K562 (cell line): ENCODE measurements around the gene IFRD1. TPM values are rescaled to one million over a fixed set of nuclear protein-coding genes. Genes with fewer than 3 reads are reported as not detected.
A peak's percentile ranks its signal among the peaks of the same experiment; 100 is the strongest.

Source experiments
- ARID1B ChIP-seq: fragments of 450-650 bp; IDR thresholded peaks from 2 replicates; pipeline ENCODE4 v1.6.1; 2016; ENCODE audit warnings: antibody characterized with exemption, mild to moderate bottlenecking, inconsistent platforms
- BRF1 ChIP-seq: IDR thresholded peaks from 3 replicates; pipeline ENCODE4 v1.6.1; 2011; ENCODE audit warnings: borderline replicate concordance, mild to moderate bottlenecking; ENCODE audit not compliant: insufficient read length; ENCODE audit errors: extremely low read depth
- CBFA2T2 ChIP-seq: fragments of 450-650 bp; conservative IDR thresholded peaks from 2 replicates; pipeline ENCODE4 v1.6.1; 2017; ENCODE audit warnings: mild to moderate bottlenecking
- CBFA2T3 ChIP-seq: fragments of 450-650 bp; IDR thresholded peaks from 2 replicates; pipeline ENCODE4 v1.6.1; 2017
- CBX8 ChIP-seq: fragments of 200-600 bp; sonication (generic); IDR thresholded peaks from 2 replicates; pipeline ENCODE4 v1.6.1; 2012; ENCODE audit warnings: borderline replicate concordance, mixed run types, low read depth, mild to moderate bottlenecking, moderate library complexity, mixed read lengths, low read length, control low read depth, inconsistent platforms; ENCODE audit not compliant: poor library complexity, severe bottlenecking; ENCODE audit errors: extremely low read depth
- CTBP1 ChIP-seq: fragments of 450-650 bp; IDR thresholded peaks from 2 replicates; pipeline ENCODE4 v1.6.1; 2016; ENCODE audit warnings: borderline replicate concordance
- GATA2 ChIP-seq: sonication (generic); formaldehyde crosslinking; IDR thresholded peaks from 2 replicates; pipeline ENCODE4 v1.4.0; 2020; ENCODE audit warnings: mild to moderate bottlenecking, missing genetic modification reagents
- MECOM ChIP-seq: fragments of 250-450 bp; sonication (Bioruptor Pico); IDR thresholded peaks from 2 replicates; pipeline ENCODE4 v1.8.0; 2022; ENCODE audit warnings: inconsistent platforms
- MEF2A ChIP-seq: IDR thresholded peaks from 2 replicates; pipeline ENCODE4 v1.6.1; 2011; ENCODE audit warnings: low read depth, mild to moderate bottlenecking, low read length, moderate library complexity; ENCODE audit not compliant: control insufficient read depth
- NFE2L1 ChIP-seq: fragments of 450-650 bp; IDR thresholded peaks from 2 replicates; pipeline ENCODE4 v1.6.1; 2016; ENCODE audit warnings: missing genetic modification characterization, low read depth, mild to moderate bottlenecking, missing compliant biosample characterization, moderate library complexity, borderline replicate concordance
- NFIX ChIP-seq: fragments of 250-450 bp; sonication (Bioruptor Pico); IDR thresholded peaks from 2 replicates; pipeline ENCODE4 v1.4.0; 2020; ENCODE audit warnings: low read depth, mild to moderate bottlenecking, moderate library complexity
- RFX1 ChIP-seq: fragments of 450-650 bp; IDR thresholded peaks from 2 replicates; pipeline ENCODE4 v1.6.1; 2016; ENCODE audit warnings: mild to moderate bottlenecking, moderate library complexity
- STAG1 ChIP-seq: sonication (generic); formaldehyde crosslinking; IDR thresholded peaks from 2 replicates; pipeline ENCODE4 v1.5.0; 2020; ENCODE audit warnings: missing genetic modification reagents, borderline replicate concordance
- ZBTB7A ChIP-seq: IDR thresholded peaks from 2 replicates; pipeline ENCODE4 v1.6.1; 2011; ENCODE audit warnings: low read depth, mild to moderate bottlenecking, low read length, moderate library complexity, borderline replicate concordance; ENCODE audit not compliant: control insufficient read depth
- polyA plus RNA-seq, 8 experiments: library from polyadenylated mRNA; depleted of rRNA in 4 of 8; stranded (reverse) in 5 of 8; unstranded in 3 of 8; fragments of >200 nt; fragmentation: Nextera tagmentation in 2 of 8; fragmentation: Illumina TruSeq in 1 of 8; extraction: Ambion mirVana in 2 of 8; extraction: Trizol in 1 of 8; gene quantifications; 2 replicates each; pipeline versions ENCODE4 v1.2.1 to v1.2.3, GENCODE V29; 2011 to 2014; ENCODE audit warnings: inconsistent platforms in 1 of 8, missing spikeins in 1 of 8
- total RNA-seq, 7 experiments: library from RNA; depleted of rRNA in 6 of 7; stranded (reverse); fragments of >200 nt in 6 of 7; fragmentation: Illumina TruSeq in 2 of 7; extraction: Trizol in 2 of 7; gene quantifications; 2 replicates each; pipeline versions ENCODE4 v1.2.1 to v1.2.3, GENCODE V29; 2011 to 2021; ENCODE audit warnings: low replicate concordance in 1 of 7
- TF ChIP-seq, protein P1 (sequence below): fragments of 450-650 bp; IDR thresholded peaks from 2 replicates; pipeline ENCODE4 v1.6.1; 2017; ENCODE audit warnings: antibody characterized with exemption, mild to moderate bottlenecking
- TF ChIP-seq, protein P2 (sequence below), 2 experiments: IDR thresholded peaks; 2 replicates each; pipeline ENCODE4 v1.6.1; 2011; ENCODE audit warnings: borderline replicate concordance in 1 of 2, control low read depth in 1 of 2, low read depth in 1 of 2, low read length in 1 of 2, mild to moderate bottlenecking in 1 of 2, mixed read lengths in 1 of 2, moderate library complexity in 1 of 2; ENCODE audit not compliant: insufficient read depth in 1 of 2, insufficient read length in 1 of 2, poor library complexity in 1 of 2, severe bottlenecking in 1 of 2; ENCODE audit errors: extremely low read depth in 1 of 2
- TF ChIP-seq, protein P3 (sequence below): sonication (generic); IDR thresholded peaks from 2 replicates; pipeline ENCODE4 v1.6.1; 2016
- TF ChIP-seq, protein P4 (sequence below): fragments of 200-800 bp; sonication (Bioruptor generic); IDR thresholded peaks from 2 replicates; pipeline ENCODE4 v1.6.1; 2017; ENCODE audit warnings: missing genetic modification characterization, missing compliant biosample characterization

IFRD1 gene
- total and polyA plus RNA-seq, 9 of the 15 experiments (the other 6 are each of a cell fraction or from before 2014, with no cell fraction given), result 27.6 to 81.8 (median 68.1) TPM

DNA sequence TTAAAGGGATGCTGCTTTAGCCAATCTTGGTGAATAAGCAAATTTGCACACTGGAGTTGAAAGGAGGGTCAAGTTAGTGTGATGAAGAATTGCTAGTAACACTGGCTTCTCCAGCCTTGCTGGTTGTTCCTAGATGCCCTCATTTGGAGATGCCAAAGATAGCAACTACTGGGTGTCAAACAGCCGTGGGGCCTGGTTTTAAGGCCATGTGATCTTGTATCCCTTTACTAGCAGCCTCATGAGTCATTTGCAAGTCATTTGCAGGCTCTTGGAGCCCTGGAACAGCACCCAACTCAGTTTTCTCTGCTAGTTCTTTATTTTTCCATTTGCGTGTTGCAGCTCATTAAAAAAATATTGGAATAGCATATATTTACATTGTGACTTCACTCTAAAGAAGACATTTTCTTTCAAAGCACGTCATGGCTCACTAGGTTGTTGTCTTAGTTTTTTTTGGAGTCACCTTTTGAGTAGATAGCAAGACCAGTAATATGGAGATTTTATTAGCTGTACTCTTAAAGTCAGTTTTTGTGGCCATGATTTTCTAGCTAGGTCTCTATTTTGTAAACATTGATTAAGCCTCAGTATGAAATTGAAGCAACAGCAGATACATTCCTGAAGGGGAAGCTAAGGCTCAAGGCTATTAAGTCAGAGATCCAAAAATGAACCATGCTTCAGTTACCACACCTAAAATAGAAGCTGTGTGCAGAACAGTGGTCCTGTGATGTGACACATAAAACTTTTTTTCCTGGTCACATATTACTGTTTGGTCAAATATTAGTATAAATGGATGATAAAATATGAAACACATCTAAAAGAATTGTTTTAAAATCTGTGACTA, 31.8 kb downstream of the IFRD1 start (continued):
- TF ChIP-seq, protein P1, sequence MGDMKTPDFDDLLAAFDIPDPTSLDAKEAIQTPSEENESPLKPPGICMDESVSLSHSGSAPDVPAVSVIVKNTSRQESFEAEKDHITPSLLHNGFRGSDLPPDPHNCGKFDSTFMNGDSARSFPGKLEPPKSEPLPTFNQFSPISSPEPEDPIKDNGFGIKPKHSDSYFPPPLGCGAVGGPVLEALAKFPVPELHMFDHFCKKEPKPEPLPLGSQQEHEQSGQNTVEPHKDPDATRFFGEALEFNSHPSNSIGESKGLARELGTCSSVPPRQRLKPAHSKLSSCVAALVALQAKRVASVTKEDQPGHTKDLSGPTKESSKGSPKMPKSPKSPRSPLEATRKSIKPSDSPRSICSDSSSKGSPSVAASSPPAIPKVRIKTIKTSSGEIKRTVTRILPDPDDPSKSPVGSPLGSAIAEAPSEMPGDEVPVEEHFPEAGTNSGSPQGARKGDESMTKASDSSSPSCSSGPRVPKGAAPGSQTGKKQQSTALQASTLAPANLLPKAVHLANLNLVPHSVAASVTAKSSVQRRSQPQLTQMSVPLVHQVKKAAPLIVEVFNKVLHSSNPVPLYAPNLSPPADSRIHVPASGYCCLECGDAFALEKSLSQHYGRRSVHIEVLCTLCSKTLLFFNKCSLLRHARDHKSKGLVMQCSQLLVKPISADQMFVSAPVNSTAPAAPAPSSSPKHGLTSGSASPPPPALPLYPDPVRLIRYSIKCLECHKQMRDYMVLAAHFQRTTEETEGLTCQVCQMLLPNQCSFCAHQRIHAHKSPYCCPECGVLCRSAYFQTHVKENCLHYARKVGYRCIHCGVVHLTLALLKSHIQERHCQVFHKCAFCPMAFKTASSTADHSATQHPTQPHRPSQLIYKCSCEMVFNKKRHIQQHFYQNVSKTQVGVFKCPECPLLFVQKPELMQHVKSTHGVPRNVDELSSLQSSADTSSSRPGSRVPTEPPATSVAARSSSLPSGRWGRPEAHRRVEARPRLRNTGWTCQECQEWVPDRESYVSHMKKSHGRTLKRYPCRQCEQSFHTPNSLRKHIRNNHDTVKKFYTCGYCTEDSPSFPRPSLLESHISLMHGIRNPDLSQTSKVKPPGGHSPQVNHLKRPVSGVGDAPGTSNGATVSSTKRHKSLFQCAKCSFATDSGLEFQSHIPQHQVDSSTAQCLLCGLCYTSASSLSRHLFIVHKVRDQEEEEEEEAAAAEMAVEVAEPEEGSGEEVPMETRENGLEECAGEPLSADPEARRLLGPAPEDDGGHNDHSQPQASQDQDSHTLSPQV, result peak; percentile 22; the same call in 1 of the 2 replicates
- TF ChIP-seq NFE2L1 (no peak), RFX1 (no peak), ARID1B (peak; percentile 54), BRF1 (no peak), MECOM (CRISPR knock-in tag) (0 out of 2 replicates have a peak, but pooled peaks have one; percentile 18), CTBP1 (0 out of 2 replicates have a peak, but pooled peaks have one; percentile 23), MEF2A (no peak; the same call in 1 of the 2 replicates), CBX8 (no peak), CBFA2T2 (0 out of 2 replicates have a peak, but pooled peaks have one; percentile 2), STAG1 (CRISPR knock-in tag) (no peak), NFIX (CRISPR knock-in tag) (no peak), ZBTB7A (no peak), GATA2 (CRISPR knock-in tag) (peak; percentile 69; the same call in 1 of the 2 replicates), CBFA2T3 (0 out of 2 replicates have a peak, but pooled peaks have one; percentile 8)
- TF ChIP-seq, protein P2, sequence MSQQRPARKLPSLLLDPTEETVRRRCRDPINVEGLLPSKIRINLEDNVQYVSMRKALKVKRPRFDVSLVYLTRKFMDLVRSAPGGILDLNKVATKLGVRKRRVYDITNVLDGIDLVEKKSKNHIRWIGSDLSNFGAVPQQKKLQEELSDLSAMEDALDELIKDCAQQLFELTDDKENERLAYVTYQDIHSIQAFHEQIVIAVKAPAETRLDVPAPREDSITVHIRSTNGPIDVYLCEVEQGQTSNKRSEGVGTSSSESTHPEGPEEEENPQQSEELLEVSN (IDR thresholded peaks at IDR 0.05; ENCODE audit: borderline replicate concordance in 1 of 2, extremely low read depth in 1 of 2, insufficient read depth in 1 of 2, insufficient read length in 1 of 2, low read depth in 1 of 2, low read length in 1 of 2, poor library complexity in 1 of 2, severe bottlenecking in 1 of 2), result peak; percentile 32 to 58
- TF ChIP-seq, protein P3, sequence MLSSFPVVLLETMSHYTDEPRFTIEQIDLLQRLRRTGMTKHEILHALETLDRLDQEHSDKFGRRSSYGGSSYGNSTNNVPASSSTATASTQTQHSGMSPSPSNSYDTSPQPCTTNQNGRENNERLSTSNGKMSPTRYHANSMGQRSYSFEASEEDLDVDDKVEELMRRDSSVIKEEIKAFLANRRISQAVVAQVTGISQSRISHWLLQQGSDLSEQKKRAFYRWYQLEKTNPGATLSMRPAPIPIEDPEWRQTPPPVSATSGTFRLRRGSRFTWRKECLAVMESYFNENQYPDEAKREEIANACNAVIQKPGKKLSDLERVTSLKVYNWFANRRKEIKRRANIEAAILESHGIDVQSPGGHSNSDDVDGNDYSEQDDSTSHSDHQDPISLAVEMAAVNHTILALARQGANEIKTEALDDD, result peak; percentile 96
- TF ChIP-seq, protein P4, sequence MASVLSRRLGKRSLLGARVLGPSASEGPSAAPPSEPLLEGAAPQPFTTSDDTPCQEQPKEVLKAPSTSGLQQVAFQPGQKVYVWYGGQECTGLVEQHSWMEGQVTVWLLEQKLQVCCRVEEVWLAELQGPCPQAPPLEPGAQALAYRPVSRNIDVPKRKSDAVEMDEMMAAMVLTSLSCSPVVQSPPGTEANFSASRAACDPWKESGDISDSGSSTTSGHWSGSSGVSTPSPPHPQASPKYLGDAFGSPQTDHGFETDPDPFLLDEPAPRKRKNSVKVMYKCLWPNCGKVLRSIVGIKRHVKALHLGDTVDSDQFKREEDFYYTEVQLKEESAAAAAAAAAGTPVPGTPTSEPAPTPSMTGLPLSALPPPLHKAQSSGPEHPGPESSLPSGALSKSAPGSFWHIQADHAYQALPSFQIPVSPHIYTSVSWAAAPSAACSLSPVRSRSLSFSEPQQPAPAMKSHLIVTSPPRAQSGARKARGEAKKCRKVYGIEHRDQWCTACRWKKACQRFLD (CRISPR knock-in tag), result peak; percentile 43; the same call in 1 of the 2 replicates
